ENCODE data around the gene AMHR2.
"Not testable (repeated sequence)": the region's sequence is repeated elsewhere in the genome, so short reads cannot be mapped to it uniquely, and the experiment has no call there.

AMHR2 gene

DNA sequence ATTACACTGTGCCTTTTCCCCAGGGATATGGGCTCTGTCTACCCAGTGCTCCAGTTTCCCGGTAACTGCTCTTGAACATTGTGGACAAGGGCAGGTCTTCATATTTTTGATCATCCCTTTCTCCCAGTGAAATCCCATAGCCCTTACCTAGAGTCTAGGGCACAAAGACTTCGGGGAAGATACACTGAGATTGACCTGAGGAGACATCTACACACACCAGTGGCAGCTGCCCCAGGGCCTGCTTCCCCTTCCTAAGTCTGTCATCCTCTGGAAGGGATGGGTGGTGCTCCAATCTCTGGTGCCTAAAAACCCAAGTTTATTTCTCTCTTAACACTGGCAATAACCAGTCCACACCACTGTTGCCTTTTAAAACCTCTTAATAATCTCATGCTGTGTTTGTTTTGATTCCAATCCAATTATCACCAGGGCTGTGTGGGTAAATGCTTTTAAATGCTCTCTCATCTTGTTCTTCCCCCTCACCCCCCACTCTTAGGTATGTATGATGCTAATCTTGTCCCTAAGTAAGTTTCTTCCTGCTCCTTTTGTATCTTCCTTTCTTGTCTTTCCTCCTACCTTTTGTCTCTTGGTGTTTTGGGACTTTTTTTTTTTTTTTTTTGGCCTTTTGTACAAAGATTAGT, 7.8 kb upstream of the AMHR2 start:
- DNase-seq (ENCODE audit: low spot score), result not testable (repeated sequence)

GRCh38 chr12:53417291-53417816, 6.3 kb upstream of the AMHR2 start:
- not testable (repeated sequence) for DNase-seq (ENCODE audit: low spot score)

DNA sequence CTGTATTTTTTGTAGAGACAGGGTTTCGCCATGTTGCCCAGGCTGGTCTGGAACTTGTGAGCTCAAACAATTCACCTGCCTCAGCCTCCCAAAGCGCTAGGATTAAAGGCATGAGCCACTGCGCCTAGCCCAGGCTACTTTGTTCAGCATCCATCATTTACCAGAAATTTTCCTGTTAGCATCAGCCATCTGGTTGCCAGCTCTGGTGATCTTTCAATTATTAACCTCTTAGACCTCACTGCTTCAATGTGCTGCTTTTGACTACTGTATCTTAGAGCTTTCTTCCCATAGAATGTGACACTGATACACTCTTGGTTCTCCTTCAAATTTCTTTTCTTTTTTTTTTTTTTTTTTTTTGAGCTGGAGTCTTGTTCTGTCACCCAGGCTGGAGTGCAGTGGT, 5.4 kb upstream of the AMHR2 start:
- no peak for DNase-seq (ENCODE audit: low spot score)

- no peak for DNase-seq (ENCODE audit: low spot score)
Observed at GRCh38 chr12:53419756-53420155, 3.9 kb upstream of the AMHR2 start.

DNA sequence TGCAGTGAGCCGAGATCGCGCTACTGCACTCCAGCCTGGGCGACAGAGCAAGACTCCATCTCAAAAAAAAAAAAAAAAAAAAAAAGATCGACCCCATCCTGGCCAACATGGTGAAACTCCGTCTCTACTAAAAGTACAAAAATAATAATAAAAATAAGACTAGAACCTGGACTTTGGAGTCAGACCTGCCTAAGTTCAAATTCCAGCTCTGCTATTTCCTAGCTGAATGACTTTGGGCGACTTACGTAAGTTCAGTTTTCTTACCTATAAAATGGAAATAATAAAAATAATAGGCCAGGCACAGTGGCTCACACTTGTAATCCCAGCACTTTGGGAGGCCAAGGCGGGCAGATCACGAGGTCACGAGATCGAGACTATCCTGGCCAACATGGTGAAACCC, 1.4 kb upstream of the AMHR2 start:
- DNase-seq (ENCODE audit: low spot score), result not testable (repeated sequence)

GRCh38 chr12:53424626-53425514, 1.2 kb downstream of the AMHR2 start:
- DNase-seq (ENCODE audit: low spot score), result no peak

DNA sequence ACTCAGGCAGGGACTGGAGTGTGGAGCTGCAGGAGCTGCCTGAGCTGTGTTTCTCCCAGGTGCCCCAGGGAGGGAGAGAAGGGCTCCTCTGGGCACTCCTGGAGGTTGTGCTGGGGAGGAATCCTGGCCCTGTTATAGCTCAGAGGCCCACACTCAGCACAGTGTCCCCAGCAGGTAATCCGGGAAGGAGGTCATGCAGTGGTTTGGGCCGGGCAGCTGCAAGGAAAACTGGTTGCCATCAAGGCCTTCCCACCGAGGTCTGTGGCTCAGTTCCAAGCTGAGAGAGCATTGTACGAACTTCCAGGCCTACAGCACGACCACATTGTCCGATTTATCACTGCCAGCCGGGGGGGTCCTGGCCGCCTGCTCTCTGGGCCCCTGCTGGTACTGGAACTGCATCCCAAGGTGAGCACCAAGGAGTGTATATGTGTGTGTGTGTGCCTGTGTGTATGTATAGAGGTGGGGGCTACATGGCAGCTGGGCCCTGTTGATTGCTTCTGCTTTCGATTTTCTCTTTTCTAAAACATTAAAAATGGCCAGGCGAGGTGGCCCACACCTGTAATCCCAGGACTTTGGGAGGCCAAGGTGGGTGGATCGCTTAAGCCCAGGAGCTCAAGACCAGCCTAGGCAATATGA, 2.0 kb downstream of the AMHR2 start:
- no peak for DNase-seq (ENCODE audit: low spot score)

GRCh38 chr12:53427905-53428594, 4.4 kb downstream of the AMHR2 start:
- DNase-seq (ENCODE audit: low spot score), result no peak

- no peak for DNase-seq (ENCODE audit: low spot score)
Observed at GRCh38 chr12:53428741-53429140, 5.1 kb downstream of the AMHR2 start.

- no peak for DNase-seq (ENCODE audit: low spot score)
Observed at GRCh38 chr12:53430116-53430515, 6.5 kb downstream of the AMHR2 start.

DNA sequence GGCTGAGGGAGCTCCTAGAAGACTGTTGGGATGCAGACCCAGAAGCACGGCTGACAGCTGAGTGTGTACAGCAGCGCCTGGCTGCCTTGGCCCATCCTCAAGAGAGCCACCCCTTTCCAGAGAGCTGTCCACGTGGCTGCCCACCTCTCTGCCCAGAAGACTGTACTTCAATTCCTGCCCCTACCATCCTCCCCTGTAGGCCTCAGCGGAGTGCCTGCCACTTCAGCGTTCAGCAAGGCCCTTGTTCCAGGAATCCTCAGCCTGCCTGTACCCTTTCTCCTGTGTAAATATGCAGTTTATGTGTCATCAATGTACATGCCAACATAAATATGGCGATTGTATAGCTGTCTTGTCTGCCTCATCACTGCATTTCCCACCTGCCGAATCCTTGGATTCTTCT, 7.5 kb downstream of the AMHR2 start:
- no peak for DNase-seq (ENCODE audit: low spot score)

DNA sequence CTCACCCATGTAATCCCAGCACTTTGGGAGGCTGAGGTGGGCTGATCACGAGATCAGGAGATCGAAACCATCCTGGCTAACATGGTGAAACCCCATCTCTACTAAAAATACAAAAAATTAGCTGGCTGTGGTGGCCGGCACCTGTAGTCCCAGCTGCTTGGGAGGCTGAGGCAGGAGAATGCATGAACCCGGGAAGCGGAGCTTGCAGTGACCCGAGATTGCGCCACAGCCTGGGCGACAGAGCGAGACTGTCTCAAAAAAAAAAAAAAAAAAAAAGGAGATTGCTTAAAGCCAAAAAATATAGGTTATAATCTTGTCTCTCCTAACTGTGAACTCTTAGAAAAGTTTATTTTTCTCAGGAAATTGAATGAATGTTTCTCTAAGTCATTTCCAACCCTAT, 11.7 kb downstream of the AMHR2 start:
- DNase-seq (ENCODE audit: low spot score), result not testable (repeated sequence)

DNA sequence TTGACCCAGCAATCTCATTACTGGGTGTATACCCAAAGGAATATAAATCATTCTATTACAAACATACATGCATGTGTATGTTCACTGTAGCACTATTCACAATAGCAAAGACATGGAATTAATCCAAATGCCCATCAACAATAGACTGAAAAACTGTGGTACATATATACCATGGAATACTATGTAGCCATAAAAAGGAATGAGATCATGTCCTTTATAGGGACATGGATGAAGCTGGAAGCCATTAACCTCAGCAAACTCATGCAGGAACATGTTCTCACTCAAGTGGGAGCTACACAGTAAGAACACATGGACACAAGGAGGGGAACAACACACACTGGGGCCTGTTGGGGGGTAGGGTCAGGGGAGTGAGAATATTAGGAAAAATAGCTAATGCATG, 15.9 kb downstream of the AMHR2 start:
- not testable (repeated sequence) for DNase-seq (ENCODE audit: low spot score)

GRCh38 chr12:53441040-53441833, 17.6 kb downstream of the AMHR2 start, which contains the start of gene PRR13:
TSS of gene PRR13 (plus strand) at chr12:53441734. CDS start at chr12:53442715, 981 bp downstream.
- peak; percentile 100 for DNase-seq (ENCODE audit: low spot score)

DNA sequence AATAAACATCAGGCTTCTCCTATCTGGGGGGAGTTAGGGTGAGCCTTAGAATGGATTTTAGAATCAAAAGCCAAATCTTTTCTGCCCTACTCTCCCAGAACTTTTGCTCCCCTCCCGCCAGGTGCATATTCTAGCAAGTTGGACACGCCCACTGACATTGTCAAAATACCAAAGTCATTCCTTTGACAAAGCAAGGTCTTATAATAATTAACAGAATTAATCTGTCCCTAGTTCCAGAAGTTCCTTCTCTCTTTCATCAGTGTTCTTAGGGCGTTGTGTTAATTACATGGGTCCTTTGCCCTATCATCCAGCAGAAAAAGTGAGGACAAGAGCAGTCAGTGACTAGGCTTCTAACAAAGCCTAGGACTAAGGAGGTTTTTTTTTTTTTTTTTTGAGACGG, 20.3 kb downstream of the AMHR2 start:
- no peak for DNase-seq (ENCODE audit: low spot score)

DNA sequence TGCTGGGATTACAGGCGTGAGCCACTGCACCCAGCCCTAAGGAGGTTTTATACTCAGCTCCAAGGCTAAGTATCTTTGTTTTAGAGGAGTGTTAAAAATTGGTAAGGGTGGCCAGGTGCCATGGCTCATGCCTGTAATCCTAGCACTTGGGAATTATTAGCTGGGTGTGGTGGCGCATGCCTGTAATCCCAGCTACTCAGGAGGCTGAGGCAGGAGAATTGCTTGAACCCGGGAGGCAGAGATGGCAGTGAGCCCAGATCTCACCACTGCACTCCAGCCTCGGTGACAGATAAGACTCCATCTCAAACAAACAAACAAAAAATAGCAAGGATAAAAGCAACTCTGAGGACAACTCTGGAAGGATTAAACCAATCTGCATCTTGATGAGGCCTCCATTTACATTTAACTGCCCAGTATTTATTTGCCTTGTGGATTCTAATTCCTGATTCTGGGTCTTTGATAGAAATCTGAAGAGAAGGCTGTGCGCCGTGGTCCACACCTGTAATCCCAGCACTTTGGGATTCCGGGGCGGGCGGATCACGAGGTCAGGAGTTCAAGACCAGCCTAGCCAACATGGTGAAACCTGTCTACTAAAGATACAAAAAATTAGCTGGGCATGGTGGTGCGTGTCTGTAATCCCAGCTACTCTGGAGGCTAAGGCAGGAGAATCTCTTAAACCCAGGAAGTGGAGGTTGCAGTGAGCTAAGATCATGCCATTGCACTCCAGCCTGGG, 21.1 kb downstream of the AMHR2 start:
- DNase-seq (ENCODE audit: low spot score), result not testable (repeated sequence)

DNA sequence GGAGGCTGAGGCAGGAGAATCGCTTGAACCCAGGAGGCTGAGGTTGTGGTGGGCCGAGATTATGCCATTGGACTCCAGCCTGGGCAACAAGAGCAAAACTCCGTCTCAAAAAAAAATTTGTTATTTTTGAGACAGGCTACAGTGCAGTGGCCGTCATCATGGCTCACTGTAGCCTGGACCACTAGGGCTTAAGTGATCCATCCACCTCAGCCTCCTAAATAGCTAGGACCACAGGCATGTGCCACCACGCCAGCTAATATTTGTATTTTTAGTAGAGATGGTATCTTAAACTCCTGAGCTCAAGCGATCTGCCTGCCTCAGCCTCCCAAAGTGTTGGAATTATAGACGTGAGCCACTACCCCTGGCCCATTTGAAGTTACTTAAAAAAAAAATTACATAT, 27.3 kb downstream of the AMHR2 start:
- DNase-seq (ENCODE audit: low spot score), result no peak

DNA sequence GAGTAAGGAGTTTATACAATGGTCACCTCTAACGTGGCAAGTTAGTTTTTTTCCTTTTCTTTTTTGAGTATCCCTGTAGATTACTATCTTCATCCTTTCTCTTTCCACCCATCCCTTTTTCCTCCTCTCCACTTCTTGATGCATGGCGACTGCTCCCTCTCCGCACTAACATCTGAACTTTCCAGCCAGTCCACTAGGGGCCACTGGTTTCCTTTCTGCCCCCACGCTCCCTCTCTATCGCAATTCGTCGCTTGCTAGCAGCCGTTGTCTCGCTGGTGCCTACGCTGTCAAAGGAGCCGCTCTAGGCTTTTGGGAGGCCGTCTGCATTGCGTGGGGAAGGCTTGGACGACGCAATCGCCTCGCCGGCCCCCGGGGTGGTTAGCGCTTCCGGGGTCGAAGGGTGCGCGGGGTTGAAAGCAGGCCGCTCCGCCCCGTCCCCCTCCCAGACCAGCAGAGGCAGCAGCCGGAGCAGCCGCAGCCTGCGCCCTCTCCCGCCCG, 28.1 kb downstream of the AMHR2 start, which contains the start of gene PCBP2:
PCBP2 (plus strand) TSS at position 442 of the 498 bp plus-strand sequence. CDS start 2,699 bp downstream, outside the sequence.
- peak; percentile 100 for DNase-seq (ENCODE audit: low spot score)

DNA sequence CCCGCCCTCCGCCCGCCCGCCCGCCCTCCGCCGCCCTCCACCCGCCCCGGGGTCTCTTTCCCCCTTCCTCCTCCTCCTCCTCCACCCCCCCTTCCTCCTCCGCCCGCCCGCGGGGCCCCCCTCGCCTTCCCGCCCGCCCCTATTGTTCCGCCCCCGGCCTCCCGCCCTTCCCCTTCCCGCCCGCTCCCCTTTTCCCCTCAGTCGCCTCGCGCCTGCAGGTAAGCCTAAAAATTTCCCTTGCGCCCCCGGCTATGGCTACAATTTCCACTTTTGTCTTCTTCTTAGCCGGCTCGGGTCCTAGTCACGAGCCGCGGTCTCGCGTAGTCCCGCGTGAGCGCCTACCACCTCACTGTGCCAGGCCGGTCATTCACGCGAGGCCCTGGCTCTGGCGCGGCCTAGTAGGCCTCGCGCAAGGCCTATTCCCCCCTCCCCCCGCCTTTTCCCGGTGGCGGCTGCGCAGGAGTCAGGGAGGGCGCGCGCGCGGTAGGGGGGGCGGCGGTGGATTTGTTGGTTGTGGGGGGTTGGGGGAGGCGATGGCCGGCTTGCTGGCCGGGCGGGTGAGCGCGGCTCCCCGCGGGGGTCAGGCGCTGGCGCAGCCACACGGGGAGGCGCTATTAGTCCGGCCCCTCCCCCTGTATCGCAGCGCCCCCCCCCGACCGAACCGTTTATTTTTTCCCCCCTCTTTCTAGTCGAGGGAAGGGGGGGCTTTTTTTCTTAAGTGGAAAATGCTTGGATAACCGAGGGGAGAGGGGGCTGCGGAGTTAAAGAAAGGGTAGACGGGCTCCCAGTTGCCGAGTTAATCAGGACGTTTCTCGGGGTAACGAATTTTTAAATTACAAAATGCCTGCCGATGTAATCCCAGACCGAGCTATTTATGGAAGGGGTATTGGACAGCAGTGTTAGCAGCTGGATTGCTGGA, 28.8 kb downstream of the AMHR2 start:
- DNase-seq (ENCODE audit: low spot score), result peak; percentile 91

All from globus pallidus (tissue), 1 donor.